ENCODE results near the gene RTN4.

DNA sequence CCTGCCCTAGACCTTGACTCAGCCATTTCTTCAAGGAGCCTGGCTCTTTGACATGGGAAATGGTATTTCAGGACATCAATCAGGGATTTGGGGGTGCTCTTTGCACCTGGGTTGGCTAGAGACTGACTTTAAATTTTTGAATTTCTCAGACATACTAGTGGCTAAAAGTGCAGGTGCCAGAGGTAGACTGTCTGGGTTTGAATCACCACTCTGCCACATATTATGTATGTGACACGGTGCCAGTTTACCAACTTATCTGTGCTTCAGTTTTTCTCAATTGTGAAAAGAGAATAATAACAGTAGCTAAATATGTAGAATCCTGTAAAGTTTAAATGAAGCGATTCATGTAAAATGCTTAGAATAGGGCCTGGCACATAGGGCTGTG lies 49.2 kb upstream of the RTN4 start:
- TF ChIP-seq, protein P1, sequence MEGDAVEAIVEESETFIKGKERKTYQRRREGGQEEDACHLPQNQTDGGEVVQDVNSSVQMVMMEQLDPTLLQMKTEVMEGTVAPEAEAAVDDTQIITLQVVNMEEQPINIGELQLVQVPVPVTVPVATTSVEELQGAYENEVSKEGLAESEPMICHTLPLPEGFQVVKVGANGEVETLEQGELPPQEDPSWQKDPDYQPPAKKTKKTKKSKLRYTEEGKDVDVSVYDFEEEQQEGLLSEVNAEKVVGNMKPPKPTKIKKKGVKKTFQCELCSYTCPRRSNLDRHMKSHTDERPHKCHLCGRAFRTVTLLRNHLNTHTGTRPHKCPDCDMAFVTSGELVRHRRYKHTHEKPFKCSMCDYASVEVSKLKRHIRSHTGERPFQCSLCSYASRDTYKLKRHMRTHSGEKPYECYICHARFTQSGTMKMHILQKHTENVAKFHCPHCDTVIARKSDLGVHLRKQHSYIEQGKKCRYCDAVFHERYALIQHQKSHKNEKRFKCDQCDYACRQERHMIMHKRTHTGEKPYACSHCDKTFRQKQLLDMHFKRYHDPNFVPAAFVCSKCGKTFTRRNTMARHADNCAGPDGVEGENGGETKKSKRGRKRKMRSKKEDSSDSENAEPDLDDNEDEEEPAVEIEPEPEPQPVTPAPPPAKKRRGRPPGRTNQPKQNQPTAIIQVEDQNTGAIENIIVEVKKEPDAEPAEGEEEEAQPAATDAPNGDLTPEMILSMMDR (IDR thresholded peaks at IDR 0.05; ENCODE audit: borderline replicate concordance, extremely low read depth, low read length, poor library complexity, severe bottlenecking): no peak
- no peak for TF ChIP-seq EZH2 (IDR thresholded peaks at IDR 0.05; ENCODE audit: borderline replicate concordance, low read depth, low read length, severe bottlenecking)
